Neural cell (in vitro differentiated cells): Measurements from ENCODE around the gene NMNAT3. TPM values are rescaled to one million over a fixed set of nuclear protein-coding genes. Genes with fewer than 3 reads are reported as not detected.
"Not testable (repeated sequence)": the region's sequence is repeated elsewhere in the genome, so short reads cannot be mapped to it uniquely, and the experiment has no call there.

Experiments
- H2AFZ ChIP-seq: fragments of 200-600, 300-800 bp; sonication (generic), shearing (Covaris generic); 2 replicates; pipeline ENCODE4 v1.6.0; 2014; ENCODE audit warnings: low read depth, mild to moderate bottlenecking, antibody characterized with exemption, low read length, moderate library complexity
- H3F3A ChIP-seq: fragments of 200-600 bp; shearing (Covaris generic); 2 replicates; pipeline ENCODE4 v1.6.1; 2016; ENCODE audit warnings: mild to moderate bottlenecking, moderate library complexity, mixed read lengths, antibody characterized with exemption, low read length; ENCODE audit not compliant: insufficient read depth, poor library complexity, severe bottlenecking
- H3K27ac ChIP-seq: fragments of 200-600, 300-800 bp; sonication (generic), shearing (Covaris generic); 2 replicates; pipeline ENCODE4 v1.5.1; 2014; ENCODE audit warnings: mild to moderate bottlenecking, low read length, moderate library complexity
- H3K27me3 ChIP-seq: fragments of 300-800, 200-600 bp; sonication (generic), shearing (Covaris generic); 2 replicates; pipeline ENCODE4 v1.6.0; 2014; ENCODE audit warnings: mild to moderate bottlenecking, low read depth, low read length, moderate library complexity; ENCODE audit not compliant: insufficient read depth
- H3K36me3 ChIP-seq: fragments of 300-800, 200-600 bp; sonication (generic), shearing (Covaris generic); 2 replicates; pipeline ENCODE4 v1.5.1; 2014; ENCODE audit warnings: mild to moderate bottlenecking, antibody characterized with exemption, low read length, moderate library complexity; ENCODE audit not compliant: insufficient read depth
- H3K4me2 ChIP-seq: fragments of 300-800, 200-600 bp; sonication (generic), shearing (Covaris generic); 2 replicates; pipeline ENCODE4 v1.6.0; 2014; ENCODE audit warnings: mild to moderate bottlenecking, low read length
- H3K4me3 ChIP-seq: fragments of 300-800, 200-600 bp; sonication (generic), shearing (Covaris generic); 2 replicates; pipeline ENCODE4 v1.5.1; 2014; ENCODE audit warnings: mild to moderate bottlenecking, low read length, moderate library complexity
- H3K79me2 ChIP-seq: fragments of 200-600 bp; shearing (Covaris generic); replicated peaks from 2 replicates; pipeline ENCODE4 v1.6.0; 2014; ENCODE audit warnings: mild to moderate bottlenecking, low read length, moderate library complexity; ENCODE audit not compliant: insufficient read depth
- H3K9ac ChIP-seq: fragments of 300-800, 200-600 bp; sonication (generic), shearing (Covaris generic); 2 replicates; pipeline ENCODE4 v1.6.1; 2016; ENCODE audit warnings: mild to moderate bottlenecking, low read length, mixed read lengths
- H3K9me2 ChIP-seq: fragments of 200-600 bp; shearing (Covaris generic); 2 replicates; pipeline ENCODE4 v1.6.1; 2016; ENCODE audit warnings: mild to moderate bottlenecking, low read length, mixed read lengths; ENCODE audit not compliant: insufficient read depth
- H3K9me3 ChIP-seq: fragments of 200-600, 300-800 bp; sonication (generic), shearing (Covaris generic); 2 replicates; pipeline ENCODE4 v1.6.1; 2016; ENCODE audit warnings: mild to moderate bottlenecking, mixed run types, low read length, moderate library complexity, mixed read lengths
- H4K20me1 ChIP-seq: fragments of 200-600 bp; shearing (Covaris generic); 2 replicates; pipeline ENCODE4 v1.6.1; 2016; ENCODE audit warnings: mild to moderate bottlenecking, mixed run types; ENCODE audit not compliant: insufficient read depth
- CTCF ChIP-seq: fragments of 450-650 bp; IDR thresholded peaks from 2 replicates; pipeline ENCODE4 v1.5.1; 2014; ENCODE audit warnings: antibody characterized with exemption, mild to moderate bottlenecking, moderate library complexity; ENCODE audit not compliant: poor library complexity, severe bottlenecking
- EP300 ChIP-seq: fragments of 450-650 bp; conservative IDR thresholded peaks from 2 replicates; pipeline ENCODE4 v1.6.1; 2014; ENCODE audit warnings: antibody characterized with exemption, mild to moderate bottlenecking, moderate library complexity; ENCODE audit not compliant: poor library complexity, severe bottlenecking
- EZH2 ChIP-seq: fragments of 200-600, 300-800 bp; shearing (Covaris generic), sonication (generic); IDR thresholded peaks from 2 replicates; pipeline ENCODE4 v1.6.1; 2014; ENCODE audit warnings: antibody characterized with exemption, low read length, borderline replicate concordance, mild to moderate bottlenecking; ENCODE audit not compliant: insufficient read depth, poor library complexity, severe bottlenecking
- MXI1 ChIP-seq: fragments of 450-650 bp; conservative IDR thresholded peaks from 2 replicates; pipeline ENCODE4 v1.6.1; 2014; ENCODE audit warnings: antibody characterized with exemption, mild to moderate bottlenecking; ENCODE audit not compliant: poor library complexity, severe bottlenecking
- POLR2AphosphoS5 ChIP-seq: IDR thresholded peaks from 2 replicates; pipeline ENCODE4 v1.6.1; 2012
- RAD21 ChIP-seq: fragments of 450-650 bp; conservative IDR thresholded peaks from 2 replicates; pipeline ENCODE4 v1.6.1; 2014; ENCODE audit warnings: antibody characterized with exemption, mild to moderate bottlenecking, moderate library complexity
- SMC3 ChIP-seq: fragments of 450-650 bp; conservative IDR thresholded peaks from 2 replicates; pipeline ENCODE4 v1.6.1; 2014; ENCODE audit warnings: antibody characterized with exemption, mild to moderate bottlenecking, moderate library complexity; ENCODE audit not compliant: poor library complexity
- TAF1 ChIP-seq: IDR thresholded peaks from 2 replicates; pipeline ENCODE4 v1.6.1; 2012; ENCODE audit warnings: low read depth
- polyA plus RNA-seq: library from polyadenylated mRNA; depleted of rRNA; stranded (reverse); fragments of >200 nt; gene quantifications from 2 replicates; pipeline ENCODE4 v1.2.3, GENCODE V29; 2014
- TF ChIP-seq, protein P1 (sequence below): IDR thresholded peaks from 2 replicates; pipeline ENCODE4 v1.6.1; 2012; ENCODE audit warnings: borderline replicate concordance

The NMNAT3 gene
- polyA plus RNA-seq, 1 donor from 2014 or later = 2.3 TPM

DNA sequence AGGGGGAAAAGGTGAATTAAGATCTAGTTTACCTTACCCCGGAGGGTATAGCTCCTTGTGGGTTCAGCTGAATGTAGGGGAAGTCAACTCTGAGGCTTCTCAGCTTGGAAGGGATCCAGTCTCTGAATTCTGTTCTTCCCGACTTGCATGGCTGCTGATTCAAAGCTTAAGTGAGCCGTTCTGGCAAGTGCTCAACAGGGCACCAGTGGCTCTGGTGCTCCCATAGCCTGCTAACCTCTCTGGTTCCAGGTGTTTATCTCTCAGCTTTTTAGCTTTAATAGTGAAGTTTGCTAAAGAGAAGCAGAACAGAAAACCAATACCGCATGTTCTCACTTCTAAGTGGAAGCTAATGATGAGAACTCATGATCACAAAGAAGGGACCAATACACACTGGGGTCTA lies 92.0 kb downstream of the NMNAT3 start:
- TF ChIP-seq TAF1 = no peak
- no peak for TF ChIP-seq MXI1
- TF ChIP-seq RAD21 = no peak
- no peak for TF ChIP-seq POLR2AphosphoS5
- no peak for TF ChIP-seq EZH2
- no peak for TF ChIP-seq SMC3
- no peak for TF ChIP-seq CTCF
- no peak for TF ChIP-seq EP300
- TF ChIP-seq, protein P1, sequence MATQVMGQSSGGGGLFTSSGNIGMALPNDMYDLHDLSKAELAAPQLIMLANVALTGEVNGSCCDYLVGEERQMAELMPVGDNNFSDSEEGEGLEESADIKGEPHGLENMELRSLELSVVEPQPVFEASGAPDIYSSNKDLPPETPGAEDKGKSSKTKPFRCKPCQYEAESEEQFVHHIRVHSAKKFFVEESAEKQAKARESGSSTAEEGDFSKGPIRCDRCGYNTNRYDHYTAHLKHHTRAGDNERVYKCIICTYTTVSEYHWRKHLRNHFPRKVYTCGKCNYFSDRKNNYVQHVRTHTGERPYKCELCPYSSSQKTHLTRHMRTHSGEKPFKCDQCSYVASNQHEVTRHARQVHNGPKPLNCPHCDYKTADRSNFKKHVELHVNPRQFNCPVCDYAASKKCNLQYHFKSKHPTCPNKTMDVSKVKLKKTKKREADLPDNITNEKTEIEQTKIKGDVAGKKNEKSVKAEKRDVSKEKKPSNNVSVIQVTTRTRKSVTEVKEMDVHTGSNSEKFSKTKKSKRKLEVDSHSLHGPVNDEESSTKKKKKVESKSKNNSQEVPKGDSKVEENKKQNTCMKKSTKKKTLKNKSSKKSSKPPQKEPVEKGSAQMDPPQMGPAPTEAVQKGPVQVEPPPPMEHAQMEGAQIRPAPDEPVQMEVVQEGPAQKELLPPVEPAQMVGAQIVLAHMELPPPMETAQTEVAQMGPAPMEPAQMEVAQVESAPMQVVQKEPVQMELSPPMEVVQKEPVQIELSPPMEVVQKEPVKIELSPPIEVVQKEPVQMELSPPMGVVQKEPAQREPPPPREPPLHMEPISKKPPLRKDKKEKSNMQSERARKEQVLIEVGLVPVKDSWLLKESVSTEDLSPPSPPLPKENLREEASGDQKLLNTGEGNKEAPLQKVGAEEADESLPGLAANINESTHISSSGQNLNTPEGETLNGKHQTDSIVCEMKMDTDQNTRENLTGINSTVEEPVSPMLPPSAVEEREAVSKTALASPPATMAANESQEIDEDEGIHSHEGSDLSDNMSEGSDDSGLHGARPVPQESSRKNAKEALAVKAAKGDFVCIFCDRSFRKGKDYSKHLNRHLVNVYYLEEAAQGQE = no peak
- H3K9me2 ChIP-seq = no peaks in the 10 kb centered on the region
- no peaks in the 10 kb centered on the region for H3F3A ChIP-seq
- H3K4me3 ChIP-seq = no peak overlapping the region
- H3K9me3 ChIP-seq = no peaks in the 10 kb centered on the region
- no peaks in the 10 kb centered on the region for H3K79me2 ChIP-seq
- H4K20me1 ChIP-seq = no peaks in the 10 kb centered on the region
- H3K36me3 ChIP-seq = no peaks in the 10 kb centered on the region
- H3K4me2 ChIP-seq = no peak overlapping the region
- no peak overlapping the region for H3K9ac ChIP-seq
- no peak overlapping the region for H2AFZ ChIP-seq
- no peak overlapping the region for H3K27ac ChIP-seq
- H3K27me3 ChIP-seq = no peaks in the 10 kb centered on the region

GRCh38 chr3:139583651-139584050 lies 94.1 kb downstream of the NMNAT3 start:
- H3K4me3 ChIP-seq, H3K79me2 ChIP-seq, H3K27me3 ChIP-seq, H2AFZ ChIP-seq, H3K4me2 ChIP-seq, H4K20me1 ChIP-seq, H3K36me3 ChIP-seq, H3K27ac ChIP-seq, H3K9ac ChIP-seq, H3F3A ChIP-seq, H3K9me3 ChIP-seq, H3K9me2 ChIP-seq: not testable (repeated sequence)

DNA sequence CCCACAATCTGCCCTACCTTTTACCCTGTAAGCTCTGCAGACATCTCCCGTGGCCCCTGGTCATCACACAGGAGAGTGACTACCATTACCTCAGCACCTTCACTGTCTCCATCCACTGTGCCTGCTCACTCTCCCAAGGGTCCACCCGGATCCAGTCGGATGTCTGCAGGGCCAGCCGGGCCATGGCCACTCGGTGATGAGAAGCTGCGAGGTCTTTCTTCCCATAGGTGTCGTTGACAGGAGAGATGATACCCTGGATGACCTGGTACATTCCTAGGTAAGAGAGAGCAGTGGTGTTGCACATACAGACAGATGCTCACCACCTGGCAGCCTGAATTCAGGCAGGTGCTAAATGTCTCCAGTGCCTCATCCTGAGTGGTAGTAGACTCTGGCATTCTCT lies 99.0 kb downstream of the NMNAT3 start:
- no peak overlapping the region for H3K4me2 ChIP-seq

More for the DNA sequence above, 99.0 kb downstream of the NMNAT3 start:
- Histone ChIP-seq H3K79me2 (no peaks in the 10 kb centered on the region), H3K27ac (no peak overlapping the region), H3K36me3 (no peaks in the 10 kb centered on the region), H3K27me3 (no peaks in the 10 kb centered on the region), H4K20me1 (no peaks in the 10 kb centered on the region), H3K4me3 (no peak overlapping the region), H3F3A (no peaks in the 10 kb centered on the region), H3K9me2 (no peaks in the 10 kb centered on the region), H2AFZ (no peak overlapping the region), H3K9me3 (no peaks in the 10 kb centered on the region), H3K9ac (no peak overlapping the region)
- no peak for TF ChIP-seq CTCF
- no peak for TF ChIP-seq MXI1
- TF ChIP-seq TAF1 = no peak
- TF ChIP-seq EZH2 = no peak
- no peak for TF ChIP-seq EP300
- TF ChIP-seq SMC3 = no peak
- TF ChIP-seq, protein P1 = no peak
- no peak for TF ChIP-seq RAD21
- no peak for TF ChIP-seq POLR2AphosphoS5
